SU-DHL-6 (cell line): Measurements from ENCODE around the gene WDR5B.

Experiments
- CTCF ChIP-seq: fragments of 200-600 bp; sonication (generic); IDR thresholded peaks from one replicate; pipeline ENCODE4 v1.5.1; 2017; ENCODE audit warnings: antibody characterized with exemption, mild to moderate bottlenecking, low read length, moderate library complexity; ENCODE audit not compliant: insufficient read depth, poor library complexity, severe bottlenecking
- EZH2phosphoT487 ChIP-seq: fragments of 200-600 bp; sonication (generic), shearing (Covaris generic); conservative IDR thresholded peaks from 2 replicates; pipeline ENCODE4 v1.6.1; 2018; ENCODE audit warnings: mild to moderate bottlenecking, antibody characterized with exemption, low read length, moderate library complexity, mixed read lengths

- no peak for TF ChIP-seq CTCF
- no peak for TF ChIP-seq EZH2phosphoT487
Observed at GRCh38 chr3:122414391-122414790, 1.5 kb downstream of the WDR5B start.
